ENCODE results near the gene PATJ.
"Not testable (repeated sequence)": the region's sequence is repeated elsewhere in the genome, so short reads cannot be mapped to it uniquely, and the experiment has no call there.

Gene PATJ

DNA sequence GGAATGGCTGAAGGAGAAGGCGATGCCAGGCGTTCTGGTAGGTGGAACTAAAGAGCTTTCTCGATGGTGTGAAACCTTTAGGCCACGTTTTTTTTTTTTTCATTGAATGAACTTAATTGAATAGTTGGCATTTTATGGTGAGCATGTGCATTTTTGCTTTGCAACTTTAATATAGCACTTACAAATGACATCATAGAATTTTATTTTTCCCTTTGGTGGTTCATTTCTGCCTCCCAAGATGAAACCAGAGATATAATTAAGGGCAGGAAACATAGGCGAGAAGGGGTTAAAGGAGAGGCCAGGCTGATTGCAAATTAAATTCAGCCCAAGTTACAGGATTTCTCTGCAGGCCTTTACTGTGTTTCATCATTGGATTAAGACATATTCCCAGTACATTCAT, 366.8 kb downstream of the PATJ start:
- DNase-seq, result no peak
- intact Hi-C loops (cut with DNase I), result no loop called here

DNA sequence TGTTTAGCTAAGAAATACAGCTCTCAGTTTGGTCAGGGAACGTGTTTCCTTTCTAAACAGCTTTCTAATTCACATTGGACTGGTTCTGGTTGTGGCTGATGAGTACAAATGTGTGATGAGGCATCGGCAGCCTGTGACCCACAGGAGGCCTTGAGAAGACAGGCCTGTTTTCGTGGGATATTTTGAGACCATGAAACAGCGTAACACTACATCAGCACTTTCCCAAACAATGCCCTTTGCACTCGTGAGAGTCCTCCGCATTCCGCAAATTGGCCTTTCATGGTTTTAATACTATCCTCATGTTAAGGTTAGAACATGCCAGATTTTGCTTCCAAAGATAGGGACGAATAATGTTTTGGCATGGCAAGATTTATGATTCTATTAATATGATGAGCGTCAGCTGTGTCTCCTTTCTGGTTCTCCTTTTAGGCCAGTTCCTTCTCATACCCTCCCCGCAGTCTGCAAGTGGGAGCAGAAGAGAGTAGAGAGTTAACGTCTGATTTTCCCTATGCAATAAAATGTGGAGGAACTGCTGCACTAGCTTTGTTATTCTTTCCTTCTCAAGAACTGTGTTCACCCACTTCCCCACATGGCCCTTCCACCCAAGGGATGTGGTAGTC, 368.0 kb downstream of the PATJ start:
- DNase-seq, result no peak
- intact Hi-C loops (cut with DNase I), result no loop called here

DNA sequence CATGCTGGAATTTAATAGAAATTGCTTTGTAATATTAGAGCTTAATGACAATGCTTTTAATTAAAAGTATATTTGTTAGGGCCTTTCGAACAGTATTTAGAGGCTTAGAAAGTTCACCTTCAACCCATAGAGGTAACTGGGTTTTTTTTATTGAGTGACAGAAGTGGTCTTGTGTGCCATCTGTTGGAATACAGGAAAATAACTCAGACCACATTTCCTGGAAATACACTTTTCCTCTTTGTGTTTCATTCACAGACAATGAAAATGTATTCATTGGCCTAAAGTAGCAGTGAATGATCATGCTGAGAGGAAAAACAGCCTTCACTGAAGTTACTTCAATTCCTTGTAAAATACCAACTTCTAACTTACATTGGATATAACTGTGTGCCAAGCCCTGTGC, 368.8 kb downstream of the PATJ start:
- intact Hi-C loops (cut with DNase I), result no loop called here
- no peak for DNase-seq

DNA sequence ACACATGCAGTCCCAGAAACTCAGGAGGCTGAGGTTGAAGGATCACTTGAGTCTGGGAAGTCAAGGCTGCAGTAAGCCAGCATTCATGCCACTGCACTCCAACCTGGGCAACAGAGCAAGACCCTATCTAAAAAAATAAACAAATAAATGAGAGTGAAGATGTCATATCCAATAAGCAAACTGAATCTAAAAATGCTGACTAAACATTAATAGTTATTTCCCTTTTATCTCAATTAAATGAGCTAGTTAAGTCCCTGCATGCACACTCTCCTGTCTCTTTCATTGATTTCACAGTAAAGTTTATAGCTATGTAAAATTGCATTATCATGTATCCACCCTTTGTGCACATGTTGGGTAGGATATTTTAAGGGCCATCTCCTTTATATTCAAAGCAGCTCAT, 371.2 kb downstream of the PATJ start:
- intact Hi-C loops (cut with DNase I), result no loop called here

DNA sequence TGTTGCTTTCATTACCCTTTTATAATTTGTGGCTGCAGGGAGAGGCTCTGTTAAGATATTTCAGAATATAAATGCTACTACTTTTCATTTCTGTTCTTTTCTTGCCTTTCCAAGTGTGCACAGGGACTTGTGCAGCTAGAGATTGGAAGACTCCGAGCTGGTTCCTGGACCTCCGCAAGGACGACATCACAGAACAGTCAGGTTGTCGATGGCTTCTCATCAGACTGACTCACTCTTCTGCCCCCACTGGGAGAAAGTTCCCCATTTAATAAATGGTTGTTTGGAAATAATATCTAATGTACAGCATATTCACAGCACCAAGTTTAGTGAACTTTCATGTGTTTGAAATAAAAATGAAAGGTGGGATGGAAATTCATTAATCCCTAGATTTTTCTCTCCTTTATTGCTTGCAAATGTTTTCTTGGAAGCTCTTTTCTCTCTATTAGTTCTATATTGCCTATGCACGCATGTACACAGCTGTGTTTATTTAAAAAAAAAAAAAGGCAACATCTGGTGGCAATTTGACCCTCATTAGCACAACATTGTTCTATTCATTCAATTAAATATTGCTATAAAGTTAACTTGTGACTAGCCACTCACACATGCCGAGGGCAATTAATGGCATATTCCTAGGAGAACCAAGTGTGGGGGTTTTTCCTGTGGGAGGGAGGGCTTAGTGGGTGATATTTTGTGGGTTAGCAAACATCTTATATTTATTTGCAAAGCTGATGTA, 374.9 kb downstream of the PATJ start:
- no peak for DNase-seq
- intact Hi-C loops (cut with DNase I), result no loop called here

More for the DNA sequence above, 371.2 kb downstream of the PATJ start:
- DNase-seq, result no peak

DNA sequence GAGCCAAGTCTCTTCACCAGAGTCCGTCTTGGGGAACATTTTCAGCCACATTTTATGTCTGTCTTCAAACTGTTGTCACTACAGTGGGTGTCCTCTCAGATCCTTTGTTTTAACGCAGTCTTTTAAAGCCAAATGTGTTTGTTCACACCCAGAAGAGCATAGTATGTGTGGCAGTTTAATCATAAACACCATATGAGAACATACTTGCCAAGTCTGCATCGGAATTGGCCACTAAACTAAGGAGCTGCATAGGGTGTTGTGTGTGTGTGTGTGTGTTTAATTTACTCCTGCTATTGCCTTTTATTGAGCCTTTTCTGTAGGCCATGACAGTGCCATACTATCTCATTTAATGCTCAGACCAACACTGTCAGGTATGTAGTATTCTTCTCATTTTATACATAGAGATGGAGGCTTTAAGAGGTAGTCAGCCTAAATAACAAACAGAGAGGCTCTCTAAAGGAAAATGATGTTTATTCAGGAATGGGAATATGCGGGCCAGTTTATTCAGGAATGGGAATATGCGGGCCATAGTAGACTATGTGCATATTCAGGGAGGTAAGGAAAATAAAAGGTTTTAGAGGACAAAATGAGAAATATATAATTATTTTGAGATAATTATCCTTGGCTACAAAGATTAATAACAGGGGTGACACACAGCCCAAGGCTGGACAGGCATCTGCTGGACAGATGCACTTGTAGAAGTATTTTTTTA, 384.5 kb downstream of the PATJ start:
- no peak for DNase-seq
- intact Hi-C loops (cut with DNase I), result no loop called here

DNA sequence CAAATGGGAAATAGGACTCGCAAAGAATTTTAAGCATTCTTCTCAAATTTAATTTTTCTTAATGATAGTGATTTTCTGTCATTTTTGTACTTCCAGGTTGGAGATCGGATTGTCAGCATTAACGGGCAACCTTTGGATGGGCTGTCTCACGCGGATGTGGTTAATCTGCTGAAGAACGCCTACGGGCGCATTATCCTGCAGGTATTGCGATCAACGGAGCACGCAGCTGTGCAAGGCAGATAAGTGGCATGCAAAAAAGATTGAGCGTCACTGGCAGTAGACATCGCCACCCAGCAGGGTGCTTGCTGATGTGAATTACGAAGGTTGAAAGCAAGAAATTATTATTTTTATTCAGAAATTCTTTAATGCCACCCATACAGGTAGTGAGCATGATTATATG, 386.5 kb downstream of the PATJ start:
- DNase-seq, result peak in 13 of 42 donors; percentile 6 to 75 (median 30)
- intact Hi-C loops (cut with DNase I), result no loop called here

DNA sequence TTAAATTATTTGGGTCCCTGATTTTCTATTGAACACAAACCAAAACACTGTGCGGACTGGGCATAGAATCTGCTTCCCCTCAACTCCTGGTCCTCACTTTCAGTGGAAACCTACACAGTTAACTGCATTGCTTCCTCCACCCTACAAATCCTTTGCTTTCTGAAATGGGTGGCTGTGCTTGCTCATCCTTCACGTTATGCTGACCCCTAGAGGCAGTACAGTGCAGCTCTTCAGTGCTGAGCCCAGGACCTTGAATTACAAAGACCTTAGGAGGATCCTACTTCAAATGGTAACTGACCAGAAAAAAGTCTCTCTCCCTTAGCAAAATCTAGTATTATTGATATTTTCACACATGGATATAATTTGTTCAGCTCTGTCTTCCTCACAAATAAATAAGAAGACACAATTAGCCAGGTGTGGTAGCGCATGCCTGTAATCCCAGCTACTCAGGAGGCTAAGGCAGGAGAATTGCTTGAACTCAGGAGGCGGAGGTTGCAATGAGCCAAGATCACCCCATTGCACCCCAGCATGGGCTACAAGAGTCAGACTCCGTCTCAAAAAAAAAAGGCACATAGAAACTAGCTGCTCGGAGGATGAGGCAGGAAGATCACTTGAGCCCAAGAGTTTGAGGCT, 388.9 kb downstream of the PATJ start:
- intact Hi-C loops (cut with DNase I), result no loop called here
- peak in 39 of 42 donors; percentile 9 to 80 (median 51) for DNase-seq

DNA sequence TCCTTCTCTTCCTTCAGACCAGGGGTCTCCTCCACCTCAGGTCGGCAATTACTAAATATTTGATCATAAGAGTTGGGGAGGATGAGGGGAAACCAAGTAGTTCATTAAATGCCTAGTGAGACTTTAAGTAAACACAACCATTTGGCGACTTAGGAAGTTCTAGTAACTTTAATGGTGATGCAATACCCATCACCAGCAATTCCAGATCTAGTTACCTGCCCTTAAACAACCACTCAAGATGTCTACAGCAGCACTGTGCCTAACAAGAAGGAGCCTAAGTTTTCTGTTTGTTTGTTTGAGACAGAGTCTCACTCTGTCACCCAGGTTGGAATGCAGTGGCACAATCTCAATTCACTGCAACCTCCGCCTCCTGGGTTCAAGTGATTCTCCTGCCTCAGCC, 395.7 kb downstream of the PATJ start:
- DNase-seq, result no peak
- intact Hi-C loops (cut with DNase I), result no loop called here

DNA sequence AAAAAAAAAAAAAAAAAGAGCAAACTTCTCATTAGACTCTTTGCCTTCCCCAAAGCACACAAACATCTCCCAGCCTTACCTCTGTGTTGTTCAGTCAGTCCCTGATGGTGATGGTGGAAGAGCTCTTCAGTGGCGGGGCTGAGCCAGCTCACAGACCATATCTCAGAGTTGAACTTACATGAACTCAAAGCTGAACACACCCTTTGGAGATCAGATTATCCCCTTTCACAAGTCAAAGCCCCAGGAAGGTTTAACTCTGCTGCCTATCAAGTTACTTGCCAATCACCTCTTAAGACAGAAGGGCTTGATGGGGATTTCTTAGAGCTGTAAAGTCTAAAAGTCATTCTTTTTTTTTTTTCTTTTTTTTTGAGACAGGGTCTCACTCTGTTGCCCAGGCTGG, 397.1 kb downstream of the PATJ start:
- DNase-seq, result no peak
- intact Hi-C loops (cut with DNase I), result no loop called here

DNA sequence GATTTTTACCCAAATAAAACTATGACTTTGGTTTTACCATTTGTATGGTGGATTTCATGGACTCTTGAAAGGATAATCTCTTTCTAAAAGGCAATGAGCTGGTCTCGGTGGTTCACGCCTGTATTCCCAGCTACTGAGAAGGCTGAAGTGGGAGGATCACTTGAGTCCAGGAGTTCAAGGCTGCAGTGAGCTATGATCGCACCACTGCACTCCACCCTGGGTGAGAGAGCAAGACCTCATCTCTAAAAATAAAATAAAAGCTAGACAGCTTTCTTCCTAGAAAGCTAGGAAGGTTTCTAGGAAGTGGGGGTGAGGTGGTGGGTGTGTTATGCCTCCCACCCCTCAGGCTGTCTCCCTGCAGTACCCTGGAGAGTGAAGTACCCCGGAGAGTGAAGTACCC, 398.4 kb downstream of the PATJ start:
- no peak for DNase-seq
- intact Hi-C loops (cut with DNase I), result no loop called here

DNA sequence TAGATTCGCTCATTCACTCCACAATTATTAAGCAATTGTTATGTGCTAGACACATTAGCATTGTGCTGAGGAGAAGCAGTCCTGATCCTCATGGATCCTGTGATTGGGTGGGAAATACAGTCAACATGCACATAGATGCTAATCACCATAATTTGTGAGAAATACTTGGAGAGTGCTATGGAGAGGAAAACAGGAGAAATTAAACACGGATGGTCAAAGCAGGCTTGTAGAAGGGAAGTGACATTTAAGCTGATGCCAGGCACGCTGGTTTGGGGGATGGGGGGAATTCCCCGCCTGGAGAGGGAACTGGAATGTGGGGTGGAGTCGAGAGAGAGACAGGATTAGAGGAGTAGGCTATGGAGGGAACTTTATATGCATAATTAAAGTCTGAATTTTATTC, 400.2 kb downstream of the PATJ start:
- DNase-seq, result no peak
- intact Hi-C loops (cut with DNase I), result no loop called here

DNA sequence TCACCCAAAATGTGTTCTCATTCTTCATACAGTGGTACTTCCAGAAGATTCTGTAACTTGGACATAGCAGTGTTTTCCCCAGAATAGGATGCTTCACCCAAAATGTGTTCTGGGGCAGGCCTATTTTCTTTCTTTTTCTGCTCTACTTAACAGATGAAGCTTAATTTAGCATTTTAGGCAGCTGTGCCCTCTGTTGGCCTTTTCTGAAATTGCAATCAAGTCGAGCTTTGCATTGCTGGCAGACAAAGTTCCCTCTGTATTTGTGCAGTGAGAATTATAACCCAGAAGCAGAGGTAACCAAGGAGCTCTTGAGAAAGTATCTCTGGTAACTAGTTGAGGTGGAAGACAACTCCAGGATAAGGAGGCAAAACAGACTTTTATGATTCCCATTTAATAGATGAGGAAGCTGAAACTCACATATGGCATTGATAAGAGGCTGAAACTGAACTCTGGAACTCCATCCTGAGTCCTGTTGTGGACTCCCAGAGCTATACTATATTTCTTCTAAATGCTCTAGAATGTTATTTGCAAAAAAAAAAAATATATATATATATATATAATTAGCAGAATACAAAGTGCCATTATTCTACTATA, 402.1 kb downstream of the PATJ start:
- intact Hi-C loops (cut with DNase I), result no loop called here
- DNase-seq, result peak in 38 of 42 donors; percentile 5 to 82 (median 58)

DNA sequence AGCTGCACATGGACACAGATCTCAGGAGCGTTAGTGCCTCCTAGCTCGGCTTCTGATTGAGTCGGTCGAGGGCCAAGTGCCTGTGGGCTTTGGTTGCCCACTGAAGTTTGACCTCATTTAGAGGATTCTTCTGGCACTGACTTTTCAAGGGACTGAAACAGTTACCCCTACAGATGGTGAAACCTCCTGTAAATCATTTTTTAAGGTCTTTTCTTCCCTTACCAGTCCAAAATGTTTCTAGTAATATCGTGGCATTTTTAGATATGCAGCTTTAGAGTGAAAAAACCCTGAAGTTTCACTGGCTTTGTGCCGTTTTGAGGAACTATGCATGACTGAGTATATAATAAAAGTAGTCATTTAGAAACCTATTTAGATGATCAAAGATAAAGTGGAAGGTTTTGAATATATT, 417.7 kb downstream of the PATJ start:
- DNase-seq, result no peak
- intact Hi-C loops (cut with DNase I), result no loop called here

DNA sequence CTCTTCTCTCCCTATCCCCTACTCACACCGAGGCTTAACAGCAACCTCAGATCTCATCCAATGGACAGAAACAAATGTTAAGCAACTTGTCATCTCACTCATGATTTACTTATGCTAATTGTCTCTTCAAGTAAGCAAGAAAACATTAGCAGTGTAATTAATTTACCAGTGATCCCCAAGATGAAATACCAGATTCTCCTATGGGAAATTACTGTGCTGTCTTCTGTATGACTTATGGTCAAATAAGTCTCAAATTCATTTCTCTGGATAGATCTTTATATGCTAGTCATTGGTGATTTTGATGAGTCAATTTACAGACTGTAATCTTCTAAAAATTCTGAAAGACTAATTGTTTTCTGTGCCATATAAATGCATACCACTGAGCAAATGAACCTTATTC, 419.4 kb downstream of the PATJ start:
- no peak for DNase-seq
- intact Hi-C loops (cut with DNase I), result no loop called here

DNA sequence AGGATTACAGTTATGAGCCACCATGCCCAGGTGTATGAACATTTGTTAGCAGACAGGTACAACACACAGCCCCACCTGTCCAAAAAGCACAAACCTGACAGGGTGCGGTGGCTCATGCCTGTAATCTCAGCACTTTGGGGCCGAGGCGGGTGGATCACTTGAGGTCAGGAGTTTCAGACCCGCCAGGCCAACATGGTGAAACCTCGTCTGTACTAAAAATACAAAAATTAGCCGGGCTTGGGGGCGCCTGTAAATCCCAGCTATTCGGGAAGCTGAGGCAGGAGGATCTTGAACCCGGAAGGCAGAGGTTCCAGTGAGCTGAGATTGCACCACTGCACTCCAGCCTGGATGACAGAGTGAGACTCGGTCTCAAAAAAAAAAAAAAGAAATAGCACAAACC, 428.1 kb downstream of the PATJ start:
- DNase-seq; intact Hi-C loops (cut with DNase I): not testable (repeated sequence)

DNA sequence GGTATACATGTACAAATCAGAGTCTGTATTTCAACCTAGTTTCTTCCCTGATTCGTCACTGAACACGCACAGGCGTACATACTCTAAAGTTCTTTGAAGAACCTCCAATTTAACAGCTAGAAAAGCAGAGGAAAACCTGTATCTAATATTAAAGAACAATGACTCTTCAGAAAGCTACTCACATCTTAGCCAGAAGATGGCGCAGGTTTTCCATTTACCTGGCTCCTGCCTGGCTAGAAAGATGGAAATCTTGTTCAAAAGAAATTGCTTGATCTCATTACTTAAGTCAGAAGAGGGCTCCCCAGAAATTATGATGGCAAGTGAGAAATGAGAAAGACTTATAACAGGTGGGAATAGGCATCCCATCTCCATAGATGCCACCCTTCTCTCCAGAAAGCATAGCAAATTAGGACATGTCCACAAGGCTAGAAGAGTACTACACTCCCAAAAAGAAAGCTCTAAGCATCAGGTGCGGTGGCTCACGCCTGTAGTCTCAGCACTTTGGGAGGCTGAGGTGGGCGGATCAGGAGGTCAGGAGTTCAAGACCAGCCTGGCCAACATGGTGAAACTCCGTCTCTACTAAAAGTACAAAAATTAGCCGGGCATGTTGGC, 433.4 kb downstream of the PATJ start:
- DNase-seq, result peak in 36 of 42 donors; percentile 12 to 85 (median 59)
- intact Hi-C loops (cut with DNase I), result loop anchor here (5.0 kb wide), 1 partner anchor 232 kb away; no protein-coding TSS in a partner anchor

DNA sequence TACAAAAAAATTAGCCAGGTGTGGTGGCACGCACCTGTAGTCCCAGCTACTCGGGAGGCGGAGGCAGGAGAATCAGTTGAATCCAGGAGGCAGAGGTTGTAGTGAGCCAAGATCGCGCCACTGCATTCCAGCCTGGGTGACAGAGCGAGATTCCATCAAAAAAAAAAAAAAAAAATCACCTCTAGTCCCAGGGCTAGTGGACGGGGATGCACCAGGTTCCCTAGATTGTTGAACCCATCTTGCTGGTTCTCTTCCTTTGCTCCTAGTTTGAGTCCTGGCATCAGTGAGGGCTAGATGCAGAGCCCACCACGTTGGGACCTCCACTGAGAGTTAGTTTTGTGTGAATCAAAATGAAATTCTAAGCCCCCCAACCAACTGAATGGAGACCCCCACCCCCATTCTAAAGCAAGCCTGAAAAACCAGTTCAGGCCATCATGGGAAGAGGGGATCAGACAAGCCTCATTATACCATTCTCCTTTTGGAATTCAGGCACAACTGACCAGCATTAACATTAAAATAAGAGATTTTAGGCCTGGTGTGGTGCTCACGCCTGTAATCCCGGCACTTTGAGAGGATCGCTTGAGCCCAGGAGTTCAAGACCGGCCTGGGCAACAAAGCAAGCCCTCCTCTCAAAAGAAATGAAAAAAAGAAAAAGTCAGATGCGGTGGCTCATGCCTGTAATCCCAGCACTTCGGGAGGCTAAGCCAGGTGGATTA, 434.5 kb downstream of the PATJ start:
- intact Hi-C loops (cut with DNase I), result loop anchor here (5.0 kb wide), 1 partner anchor 231 kb away; no protein-coding TSS in a partner anchor
- DNase-seq, result no peak

All from head of caudate nucleus (tissue), 42 donors.